Measurements from ENCODE around the gene ITGB2. TPM values are rescaled to one million over a fixed set of nuclear protein-coding genes. Genes with fewer than 3 reads are reported as not detected.
A peak's percentile ranks its signal among the peaks of the same experiment; 100 is the strongest.

The ITGB2 gene
- total RNA-seq, 1 donor from 2014 or later = 0.15 TPM

DNA sequence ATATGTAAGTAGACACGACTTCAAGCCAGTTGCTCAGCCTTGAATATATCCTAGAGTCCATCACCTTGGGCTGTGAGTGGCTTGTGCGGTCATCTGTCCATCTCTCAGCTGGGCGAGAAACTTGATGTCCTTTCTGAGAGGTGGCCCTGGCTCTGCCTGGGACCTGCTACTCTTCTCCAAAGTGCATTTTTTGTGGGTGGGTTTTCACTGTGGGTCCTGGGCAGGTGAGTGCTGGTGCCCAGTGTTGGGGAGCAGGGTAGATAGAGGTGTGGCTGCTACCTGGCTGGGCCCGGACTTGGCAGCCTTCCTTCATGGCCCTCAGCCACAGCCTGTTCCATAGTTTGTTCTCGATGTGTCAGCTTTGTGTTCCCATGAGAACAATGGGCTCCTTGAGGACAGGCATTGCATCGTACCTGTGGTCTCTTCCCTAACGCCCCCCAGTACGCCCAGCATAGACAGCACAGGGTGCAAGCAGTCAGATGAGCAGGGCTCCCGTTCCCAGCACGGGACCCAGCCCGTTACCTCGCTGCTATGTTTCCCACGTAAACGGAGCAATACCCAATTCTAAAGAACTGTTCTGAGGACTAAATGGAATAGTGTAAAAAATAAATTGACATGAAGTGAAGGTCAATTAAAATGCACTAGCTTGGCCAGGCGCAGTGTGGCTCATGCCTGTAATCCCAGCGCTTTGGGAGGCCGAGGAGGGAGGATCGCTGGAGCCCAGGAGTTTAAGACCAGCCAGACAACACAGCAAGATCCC, 18.3 kb upstream of the ITGB2 start:
- Mint-ChIP-seq H3K36me3 (ENCODE audit: low read depth) (peaks cover 6% of the 10 kb centered on the region), H3K27me3 (ENCODE audit: low read depth) (peaks cover 16% of the 10 kb centered on the region), H3K27ac (ENCODE audit: unreplicated experiment) (peak overlapping the region; percentile 70), H3K4me1 (ENCODE audit: low read depth) (peaks cover 27% of the 10 kb centered on the region), H3K4me3 (ENCODE audit: unreplicated experiment) (peak overlapping the region; percentile 84), H3K9me3 (ENCODE audit: low read depth) (no peaks in the 10 kb centered on the region)
- no peak for TF ChIP-seq CTCF (IDR thresholded peaks at IDR 0.05)
- peak; percentile 64 for DNase-seq (ENCODE audit: low spot score)

DNA sequence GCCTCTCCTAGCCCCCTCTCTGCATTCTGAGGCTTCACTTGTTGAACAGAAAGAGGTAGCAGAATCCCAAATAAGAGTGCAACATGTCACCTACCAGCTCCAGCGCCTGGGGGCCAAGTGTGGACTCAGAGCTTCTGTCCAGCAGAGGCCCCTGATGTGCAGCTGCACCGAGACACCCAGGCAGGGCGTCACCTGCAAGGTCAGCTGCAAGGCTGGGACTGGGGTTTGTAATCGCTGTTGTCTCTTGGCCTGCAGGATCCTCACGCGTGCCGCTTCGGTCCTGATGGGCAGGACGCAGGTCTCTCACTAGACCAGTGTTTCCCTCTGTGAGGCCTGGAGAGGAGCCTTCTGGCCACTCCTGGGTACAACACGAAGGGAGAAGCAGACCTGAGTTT, 14.8 kb upstream of the ITGB2 start:
- Mint-ChIP-seq H3K9me3 (ENCODE audit: low read depth) (no peaks in the 10 kb centered on the region), H3K36me3 (ENCODE audit: low read depth) (peaks cover 2% of the 10 kb centered on the region), H3K4me1 (ENCODE audit: low read depth) (peaks cover 17% of the 10 kb centered on the region), H3K27me3 (ENCODE audit: low read depth) (peaks cover 25% of the 10 kb centered on the region), H3K27ac (ENCODE audit: unreplicated experiment) (no peak overlapping the region), H3K4me3 (ENCODE audit: unreplicated experiment) (no peak overlapping the region)
- DNase-seq (ENCODE audit: low spot score) = peak; percentile 74
- TF ChIP-seq CTCF (IDR thresholded peaks at IDR 0.05) = no peak

DNA sequence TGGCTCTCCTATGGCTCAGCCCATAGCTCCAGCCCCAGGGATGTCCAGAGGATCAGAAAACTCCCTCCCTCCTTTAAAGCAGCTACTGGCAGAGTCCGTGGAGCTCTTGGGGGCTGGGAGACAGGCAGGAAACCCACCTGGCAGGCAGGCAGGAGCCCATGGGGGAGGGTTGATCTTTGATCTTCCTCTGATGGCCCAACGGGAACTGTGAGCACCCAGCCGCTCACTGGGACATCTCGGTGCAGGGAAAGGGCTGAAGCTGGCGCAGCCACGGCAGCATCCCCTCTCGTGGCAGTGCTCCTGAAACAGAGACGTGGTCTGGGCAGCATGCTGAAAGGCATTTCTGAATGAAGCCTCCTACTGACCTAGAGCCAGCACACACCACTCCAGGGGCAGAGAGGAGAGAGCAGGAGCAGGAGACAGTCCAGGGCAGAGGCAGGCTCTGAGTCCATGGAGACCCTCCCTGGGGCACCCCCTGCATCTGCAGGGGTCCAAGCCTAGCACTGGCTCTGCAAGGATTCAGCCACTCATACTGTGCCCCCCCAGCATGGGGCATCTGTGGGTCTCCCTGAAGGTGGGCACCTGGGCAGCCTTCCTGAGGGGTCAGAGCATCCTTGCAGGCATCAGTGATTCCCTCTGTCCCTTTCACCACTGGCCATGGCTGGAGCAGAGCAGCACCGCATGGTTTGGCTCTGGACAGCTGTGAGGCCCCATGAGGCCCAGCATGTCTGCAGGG, 14.3 kb upstream of the ITGB2 start:
- H3K27ac Mint-ChIP-seq (ENCODE audit: unreplicated experiment) = no peak overlapping the region
- no peak overlapping the region for H3K4me3 Mint-ChIP-seq (ENCODE audit: unreplicated experiment)
- peaks cover 19% of the 10 kb centered on the region for H3K4me1 Mint-ChIP-seq (ENCODE audit: low read depth)
- peaks cover 25% of the 10 kb centered on the region for H3K27me3 Mint-ChIP-seq (ENCODE audit: low read depth)
- TF ChIP-seq CTCF (IDR thresholded peaks at IDR 0.05) = no peak
- peak; percentile 68 for DNase-seq (ENCODE audit: low spot score)
- no peaks in the 10 kb centered on the region for H3K9me3 Mint-ChIP-seq (ENCODE audit: low read depth)
- H3K36me3 Mint-ChIP-seq (ENCODE audit: low read depth) = peaks cover 2% of the 10 kb centered on the region

DNA sequence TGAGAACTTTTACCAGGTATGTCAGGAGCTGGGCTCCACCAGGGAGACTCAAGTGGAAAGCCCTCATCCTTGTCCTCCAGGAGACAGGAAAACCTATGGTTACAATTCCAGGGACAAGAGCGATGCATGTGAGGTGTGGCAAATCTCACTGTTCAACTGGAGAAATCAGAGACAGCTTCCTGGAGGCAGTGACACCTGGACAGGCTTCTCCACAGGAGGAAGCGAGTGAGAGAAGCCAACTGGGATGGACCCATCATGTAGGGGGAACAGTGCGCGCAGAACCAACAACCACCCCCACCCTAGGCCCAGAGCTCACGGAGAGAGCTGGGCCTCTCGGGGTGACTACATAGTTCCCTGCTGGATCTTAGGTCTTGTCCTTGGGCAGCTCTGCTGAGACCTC, 13.6 kb upstream of the ITGB2 start:
- Mint-ChIP-seq H3K4me1 (ENCODE audit: low read depth) (peaks cover 23% of the 10 kb centered on the region), H3K4me3 (ENCODE audit: unreplicated experiment) (no peak overlapping the region), H3K27ac (ENCODE audit: unreplicated experiment) (no peak overlapping the region), H3K9me3 (ENCODE audit: low read depth) (no peaks in the 10 kb centered on the region), H3K36me3 (ENCODE audit: low read depth) (peaks cover 2% of the 10 kb centered on the region), H3K27me3 (ENCODE audit: low read depth) (peaks cover 25% of the 10 kb centered on the region)
- DNase-seq (ENCODE audit: low spot score) = no peak
- no peak for TF ChIP-seq CTCF (IDR thresholded peaks at IDR 0.05)

DNA sequence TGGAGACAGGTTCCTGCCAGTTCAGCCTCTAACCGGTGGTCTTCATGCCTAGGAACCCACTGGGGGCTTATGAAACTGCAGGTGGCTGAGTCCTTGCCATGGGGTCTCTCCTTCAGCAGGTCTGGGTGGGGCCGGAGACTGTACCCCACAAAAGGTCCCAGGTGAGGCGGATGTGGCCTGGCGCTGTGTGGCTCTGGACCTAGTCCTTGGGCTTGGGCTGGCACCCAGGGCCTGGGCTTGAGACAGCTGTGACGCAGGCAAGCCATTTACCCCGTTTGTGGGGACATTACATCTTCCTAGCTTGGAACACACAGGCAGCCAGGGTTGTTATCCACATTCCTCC, 13.2 kb upstream of the ITGB2 start:
- H3K9me3 Mint-ChIP-seq (ENCODE audit: low read depth) = no peaks in the 10 kb centered on the region
- H3K4me3 Mint-ChIP-seq (ENCODE audit: unreplicated experiment) = no peak overlapping the region
- H3K27ac Mint-ChIP-seq (ENCODE audit: unreplicated experiment) = no peak overlapping the region
- no peak for TF ChIP-seq CTCF (IDR thresholded peaks at IDR 0.05)
- peak; percentile 82 for DNase-seq (ENCODE audit: low spot score)
- H3K36me3 Mint-ChIP-seq (ENCODE audit: low read depth) = peaks cover 2% of the 10 kb centered on the region
- peaks cover 23% of the 10 kb centered on the region for H3K4me1 Mint-ChIP-seq (ENCODE audit: low read depth)
- H3K27me3 Mint-ChIP-seq (ENCODE audit: low read depth) = peaks cover 25% of the 10 kb centered on the region

All from chondrocyte (in vitro differentiated cells).